ENCODE results near the gene PPA1.

DNA sequence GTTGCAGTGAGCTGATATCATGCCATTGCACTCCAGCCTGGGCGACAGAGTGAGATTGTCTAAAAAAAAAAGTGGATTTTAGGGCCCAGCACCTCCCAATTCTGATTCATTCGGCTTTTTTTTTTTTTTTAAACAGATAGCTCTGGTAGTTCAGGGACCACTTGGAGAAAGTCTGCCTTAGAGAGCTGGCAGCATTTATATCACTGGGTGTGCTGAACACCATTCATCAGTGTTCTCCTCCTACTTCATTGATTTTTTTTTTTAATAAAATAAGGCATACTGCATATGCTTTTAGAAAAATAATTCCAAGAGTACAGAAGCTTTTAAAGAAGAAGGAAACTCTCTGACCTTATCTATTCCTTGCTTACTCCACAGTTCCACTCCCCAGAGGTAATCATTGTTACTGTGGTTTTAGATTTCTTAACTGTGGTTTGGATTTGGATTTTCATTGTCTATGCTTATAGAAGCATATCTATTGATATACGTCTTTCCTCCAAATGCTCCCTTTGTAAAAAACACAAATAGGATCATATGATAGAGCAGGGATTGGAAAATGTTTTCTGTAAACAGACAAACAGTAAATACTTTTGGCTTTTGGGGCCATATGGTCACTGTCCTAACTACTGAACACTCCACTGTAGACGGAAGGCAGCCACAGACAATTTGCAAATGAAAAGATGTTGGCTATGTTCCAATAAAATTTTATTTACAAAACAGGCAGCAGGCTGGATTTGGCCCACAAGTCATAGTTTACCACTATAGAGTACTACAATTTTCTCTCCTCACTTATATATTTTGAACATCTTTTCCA is 41.9 kb downstream of the PPA1 start:
- TF ChIP-seq CTCF (IDR thresholded peaks at IDR 0.05) (no peak), TEAD1 (CRISPR knock-in tag; IDR thresholded peaks at IDR 0.05) (no peak), SOX15 (CRISPR knock-in tag; IDR thresholded peaks at IDR 0.05) (no peak), CREM (CRISPR knock-in tag; IDR thresholded peaks at IDR 0.05) (no peak), FOXP4 (CRISPR knock-in tag; IDR thresholded peaks at IDR 0.05) (no peak)
- TF ChIP-seq, protein P1, sequence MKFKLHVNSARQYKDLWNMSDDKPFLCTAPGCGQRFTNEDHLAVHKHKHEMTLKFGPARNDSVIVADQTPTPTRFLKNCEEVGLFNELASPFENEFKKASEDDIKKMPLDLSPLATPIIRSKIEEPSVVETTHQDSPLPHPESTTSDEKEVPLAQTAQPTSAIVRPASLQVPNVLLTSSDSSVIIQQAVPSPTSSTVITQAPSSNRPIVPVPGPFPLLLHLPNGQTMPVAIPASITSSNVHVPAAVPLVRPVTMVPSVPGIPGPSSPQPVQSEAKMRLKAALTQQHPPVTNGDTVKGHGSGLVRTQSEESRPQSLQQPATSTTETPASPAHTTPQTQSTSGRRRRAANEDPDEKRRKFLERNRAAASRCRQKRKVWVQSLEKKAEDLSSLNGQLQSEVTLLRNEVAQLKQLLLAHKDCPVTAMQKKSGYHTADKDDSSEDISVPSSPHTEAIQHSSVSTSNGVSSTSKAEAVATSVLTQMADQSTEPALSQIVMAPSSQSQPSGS (CRISPR knock-in tag; IDR thresholded peaks at IDR 0.05; ENCODE audit: borderline replicate concordance, low read depth): no peak
